GM21529 (cell line): Measurements from ENCODE around the gene RAB11FIP4.

Experiments
- ATAC-seq: cut with Tn5 transposase; IDR thresholded peaks from one replicate; pipeline ENCODE4 v1.9.1; 2021; ENCODE audit not compliant: unreplicated experiment

The RAB11FIP4 gene

DNA sequence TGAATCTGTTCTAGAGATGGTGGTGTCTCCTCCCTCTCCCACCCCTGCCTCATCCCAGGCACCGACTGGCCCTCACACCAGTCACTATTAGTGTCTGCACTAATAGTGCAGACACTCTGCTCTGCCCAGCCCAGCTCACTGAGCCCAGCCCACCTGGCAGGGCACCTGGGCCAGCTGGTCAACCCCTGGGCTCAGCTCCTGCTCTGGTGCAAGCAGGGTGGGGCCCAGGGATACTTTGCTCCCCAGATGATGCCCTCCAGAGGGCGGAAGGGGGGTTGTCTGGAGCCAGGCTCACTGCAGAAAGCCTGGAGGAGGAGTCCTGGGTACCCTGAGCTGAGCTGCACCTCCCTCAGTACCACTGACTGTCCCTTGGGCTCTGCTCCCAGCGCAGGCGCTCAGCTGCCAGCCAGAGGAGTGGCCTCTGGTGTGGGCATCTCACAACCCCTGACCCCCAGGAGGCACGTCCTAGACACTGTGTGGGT lies 14.5 kb downstream of the RAB11FIP4 start:
- no peak for ATAC-seq

DNA sequence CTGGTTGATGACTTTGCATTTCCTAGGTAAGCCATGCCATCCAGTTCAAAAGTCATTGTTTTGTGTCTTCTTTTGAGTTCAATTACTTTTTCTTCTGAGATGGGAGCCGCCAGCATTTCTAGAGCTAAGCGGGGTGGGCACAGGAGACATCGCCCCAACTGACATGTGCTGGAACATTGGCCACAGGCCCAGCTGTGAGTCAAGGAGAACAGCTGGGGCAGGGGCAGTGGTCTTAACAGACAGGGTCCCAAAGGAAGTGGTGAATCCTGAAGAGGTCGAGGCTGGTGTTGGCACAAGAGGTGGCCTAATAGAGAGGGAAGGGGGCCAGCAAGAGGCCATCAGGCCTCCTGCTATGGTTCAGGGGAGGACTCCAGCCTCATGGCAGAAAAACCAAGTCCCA lies 17.1 kb downstream of the RAB11FIP4 start:
- no peak for ATAC-seq

DNA sequence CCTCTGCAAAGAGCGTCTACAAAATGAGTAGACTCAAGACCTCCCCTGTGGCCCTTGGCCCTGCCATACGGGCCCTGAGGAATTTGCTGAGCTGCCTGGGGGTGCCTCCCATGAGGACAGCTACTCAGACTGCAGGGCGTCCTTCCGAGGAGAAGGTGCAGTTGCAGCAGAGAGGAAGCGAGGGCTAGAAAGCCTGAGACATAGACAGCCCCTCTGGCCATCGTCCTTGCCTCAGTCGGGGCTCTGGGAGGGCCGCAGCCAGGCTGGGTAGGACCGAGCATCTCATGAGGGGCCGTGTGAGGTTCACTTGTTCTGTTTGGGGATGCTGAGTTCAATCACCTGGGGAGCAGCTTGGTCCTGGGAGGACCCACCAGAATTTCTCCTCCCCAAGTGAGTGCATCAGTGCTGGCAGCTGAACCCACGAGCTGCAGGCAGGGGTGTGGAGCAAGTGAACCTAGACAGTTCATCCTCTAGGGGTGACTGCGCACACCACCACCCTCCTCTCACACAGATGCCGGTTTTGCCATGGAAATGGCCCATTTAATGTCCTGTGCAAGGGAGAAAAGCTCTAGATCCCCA lies 20.3 kb downstream of the RAB11FIP4 start:
- no peak for ATAC-seq

DNA sequence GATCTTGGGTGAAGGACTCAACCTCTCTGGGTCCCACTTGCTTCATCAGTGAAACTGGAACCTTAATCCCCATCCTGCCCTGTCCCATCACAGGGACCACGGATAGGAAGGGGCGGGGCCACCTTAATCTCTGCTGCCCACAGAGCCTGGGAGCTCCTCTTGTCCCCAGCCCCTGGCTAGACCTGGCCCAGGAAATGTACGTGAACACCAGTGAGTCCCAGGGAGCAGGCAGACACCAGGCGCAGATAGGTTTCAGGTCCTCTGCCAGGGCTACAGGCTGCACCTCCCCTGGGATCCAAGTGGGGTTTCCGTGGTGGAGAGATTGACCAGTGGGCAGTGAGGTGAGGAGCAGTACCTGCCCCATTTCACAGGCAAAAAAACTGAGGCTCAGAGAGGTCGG lies 21.0 kb downstream of the RAB11FIP4 start:
- ATAC-seq = no peak

DNA sequence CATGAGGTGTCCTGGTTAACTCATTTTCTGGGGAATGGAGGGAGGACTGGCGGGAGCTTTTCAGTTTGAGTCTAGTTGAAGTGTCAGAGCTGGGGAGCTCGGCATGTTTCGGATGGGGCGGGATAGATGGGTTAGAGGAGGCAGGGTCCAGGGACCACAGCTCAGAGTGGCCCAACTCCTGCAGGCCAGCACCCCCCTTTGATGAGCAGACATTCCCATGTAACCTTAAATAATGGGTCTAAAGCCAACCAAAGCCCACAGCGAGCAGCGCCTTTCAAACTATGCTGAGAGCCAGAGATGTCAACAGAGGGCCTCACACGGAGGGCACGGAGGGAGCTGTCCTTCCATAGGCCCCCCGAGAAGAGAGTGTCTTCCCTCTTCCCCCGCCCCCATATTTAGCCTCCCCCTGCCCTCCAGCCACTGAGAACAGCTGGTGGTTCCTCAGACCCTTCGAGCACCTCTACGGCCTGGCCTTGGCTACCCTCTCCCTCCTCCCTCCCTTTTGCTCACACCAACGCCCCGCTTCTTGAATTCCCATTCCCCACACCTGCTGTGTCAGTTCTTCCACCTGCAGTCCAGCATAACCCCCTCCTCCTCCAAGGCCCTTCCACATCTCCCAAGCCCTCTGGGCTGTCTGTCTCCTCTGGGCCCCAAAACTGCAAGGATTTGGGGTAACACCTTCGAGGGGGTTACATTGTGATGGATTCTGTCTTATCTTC lies 21.8 kb downstream of the RAB11FIP4 start:
- ATAC-seq = no peak

DNA sequence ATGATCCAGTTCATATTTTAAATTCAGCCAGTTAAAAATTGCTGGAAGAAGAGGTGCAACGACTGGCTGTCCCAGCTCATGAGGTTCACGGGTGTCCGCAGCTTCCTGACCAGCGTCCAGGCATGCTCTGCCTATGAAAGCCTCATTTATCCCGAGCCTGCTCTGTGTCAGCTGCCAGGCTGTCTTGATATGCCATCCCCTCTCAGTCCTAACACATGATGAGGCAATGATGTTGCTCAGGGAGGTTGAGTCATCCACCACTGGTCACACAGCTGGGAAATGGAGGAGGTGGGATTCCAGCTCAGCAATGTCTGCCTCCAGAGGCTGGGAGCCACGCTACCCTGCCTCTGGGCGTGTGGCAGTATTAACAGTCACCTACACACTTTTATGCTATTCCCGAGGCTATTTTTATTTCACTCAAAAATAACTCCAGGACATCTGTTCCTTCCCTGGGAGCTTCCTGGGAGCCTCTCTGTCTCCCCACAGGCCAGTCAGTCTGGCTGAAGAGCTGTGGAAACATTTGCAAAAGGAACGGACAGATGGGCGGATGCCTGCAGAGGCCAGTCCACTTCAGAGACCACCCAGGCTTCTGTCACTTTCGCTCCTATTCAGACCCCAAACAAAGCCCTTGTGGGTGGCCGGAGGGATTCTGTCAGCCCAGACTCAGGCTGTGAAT lies 22.5 kb downstream of the RAB11FIP4 start:
- ATAC-seq = no peak

DNA sequence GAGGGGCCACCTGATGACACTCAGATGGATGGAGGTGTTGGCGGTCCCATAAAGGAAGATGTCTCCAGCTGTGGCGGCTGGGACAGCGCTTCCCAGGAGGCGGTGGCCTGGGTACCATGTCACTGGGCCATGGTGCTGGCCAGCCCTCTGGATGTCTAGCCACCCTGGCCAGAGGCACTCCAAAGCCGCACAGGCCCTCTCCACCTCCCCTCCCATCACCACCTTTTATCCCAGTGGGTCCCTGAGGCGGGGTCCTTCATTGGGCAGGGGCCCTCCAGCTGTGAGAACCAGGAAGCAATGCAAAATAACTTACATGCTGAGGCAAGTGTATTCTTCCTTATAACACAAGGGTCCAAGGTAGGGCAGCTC lies 23.1 kb downstream of the RAB11FIP4 start:
- no peak for ATAC-seq

DNA sequence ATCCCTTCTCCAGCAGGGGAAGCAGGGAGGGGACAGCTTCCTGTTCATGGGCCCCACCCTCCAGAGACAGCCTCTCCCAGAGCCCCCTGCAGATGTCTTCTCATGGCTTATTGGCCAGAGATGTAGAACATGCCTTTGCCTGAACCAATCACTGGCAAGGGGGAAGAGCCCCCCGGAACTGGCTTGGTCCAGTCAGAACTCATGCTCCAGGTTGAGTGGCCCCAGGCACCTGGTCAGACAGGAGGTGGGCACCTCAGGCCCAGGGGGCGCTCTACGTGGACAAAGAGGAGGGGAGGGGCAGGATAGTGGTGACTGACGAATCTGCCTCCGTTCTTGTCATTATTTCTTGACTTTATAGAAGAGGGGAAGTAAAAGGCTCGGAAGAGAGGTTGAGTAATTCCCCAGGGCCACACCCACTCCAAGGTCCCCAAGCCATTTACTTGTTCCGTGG lies 23.6 kb downstream of the RAB11FIP4 start:
- ATAC-seq = no peak

DNA sequence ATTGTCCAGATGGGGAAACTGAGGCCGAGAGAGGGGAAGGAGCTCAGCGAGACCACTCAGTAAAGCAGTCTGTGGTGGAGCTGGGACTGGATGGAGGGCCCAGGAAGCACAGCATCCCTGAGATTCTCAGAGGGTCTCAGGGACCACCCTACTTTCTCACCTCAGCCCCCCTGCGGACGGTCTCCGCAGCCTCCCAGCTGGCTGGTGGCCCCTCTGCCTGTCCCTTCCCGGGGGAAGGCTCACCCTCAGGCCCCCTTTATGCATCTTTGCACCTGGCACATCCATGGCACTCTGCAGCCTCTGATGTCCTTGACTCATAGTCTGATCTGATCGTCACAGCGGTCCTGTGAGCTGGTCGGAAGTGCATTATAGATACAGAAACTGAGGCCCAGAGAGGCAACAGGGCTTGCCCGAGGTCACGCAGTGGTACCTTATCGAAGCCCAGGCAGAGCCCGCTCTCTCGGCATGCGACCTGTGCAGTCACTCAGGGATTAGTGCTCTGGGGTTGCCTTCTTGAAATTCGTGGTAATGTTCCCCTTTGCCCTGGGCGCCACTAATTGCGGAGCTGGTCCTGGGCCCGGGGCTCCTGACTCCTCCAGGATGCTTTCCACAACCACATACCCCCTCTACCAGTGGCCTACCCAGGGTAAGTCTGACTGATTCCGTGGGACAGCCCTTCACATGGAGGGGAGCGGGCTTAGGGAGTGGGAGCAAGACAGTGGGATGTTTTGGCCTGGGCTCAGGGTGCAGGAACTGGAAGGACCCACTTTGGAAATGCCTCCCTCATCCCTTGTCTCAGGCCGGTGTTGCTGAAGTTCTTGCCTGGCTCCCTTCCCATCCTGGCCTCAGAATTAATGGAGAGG lies 24.4 kb downstream of the RAB11FIP4 start:
- no peak for ATAC-seq

DNA sequence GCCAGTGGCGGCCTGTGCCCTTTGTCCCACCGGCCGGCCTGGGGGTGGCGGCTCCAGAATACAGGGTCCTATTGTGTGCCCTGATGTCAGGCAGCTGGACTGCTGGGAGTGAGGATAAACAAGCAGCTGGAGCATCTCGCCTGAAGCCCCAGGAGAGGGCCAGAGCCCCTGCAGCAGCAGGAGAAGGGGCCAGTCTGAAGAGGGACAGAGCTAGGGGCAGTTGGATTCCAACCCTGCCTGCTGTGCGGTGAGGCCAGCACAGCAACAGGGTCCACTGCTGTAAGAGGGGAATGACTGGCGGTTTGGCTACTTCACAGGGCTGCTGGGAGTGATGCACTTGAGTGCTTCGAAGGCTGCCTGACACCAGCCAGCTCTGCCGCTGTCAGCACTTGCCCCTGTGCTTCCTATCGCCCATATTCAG lies 25.0 kb downstream of the RAB11FIP4 start:
- ATAC-seq = no peak

DNA sequence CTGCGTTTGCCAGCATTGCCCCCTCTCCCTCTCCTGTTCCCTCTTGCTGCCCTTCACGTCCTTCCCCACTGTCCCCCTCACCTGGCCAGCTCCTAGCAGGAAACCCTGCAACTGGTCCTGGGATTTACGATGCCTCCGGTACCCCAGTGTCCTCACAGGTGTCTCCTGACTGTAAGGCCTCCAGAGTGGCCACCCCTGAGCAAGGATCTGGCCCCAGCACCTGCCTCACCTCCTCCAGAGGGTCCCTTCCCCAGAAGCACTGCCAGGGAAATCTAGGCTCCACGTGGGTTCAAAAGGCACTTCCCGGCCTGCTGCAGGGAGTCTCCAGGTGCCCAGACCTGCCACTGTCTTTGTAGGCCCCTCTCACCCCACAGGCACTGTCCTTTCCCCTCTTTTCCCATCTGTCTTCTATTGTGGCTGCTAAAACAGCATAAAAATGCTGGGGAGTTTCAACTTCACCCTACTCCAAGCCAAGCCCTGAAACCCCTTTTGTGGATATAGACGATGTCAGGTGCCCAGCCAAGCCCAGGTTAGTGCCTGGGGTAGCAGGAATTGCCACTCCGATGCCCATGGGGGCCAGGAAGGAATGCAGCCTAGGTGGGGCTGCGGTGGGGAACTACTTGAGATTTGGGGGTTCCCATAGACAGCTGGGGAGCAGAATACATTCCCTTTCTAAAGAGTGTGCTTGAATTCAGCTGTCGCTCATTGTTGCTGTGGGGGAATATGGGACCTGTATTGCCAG lies 25.7 kb downstream of the RAB11FIP4 start:
- ATAC-seq = no peak

DNA sequence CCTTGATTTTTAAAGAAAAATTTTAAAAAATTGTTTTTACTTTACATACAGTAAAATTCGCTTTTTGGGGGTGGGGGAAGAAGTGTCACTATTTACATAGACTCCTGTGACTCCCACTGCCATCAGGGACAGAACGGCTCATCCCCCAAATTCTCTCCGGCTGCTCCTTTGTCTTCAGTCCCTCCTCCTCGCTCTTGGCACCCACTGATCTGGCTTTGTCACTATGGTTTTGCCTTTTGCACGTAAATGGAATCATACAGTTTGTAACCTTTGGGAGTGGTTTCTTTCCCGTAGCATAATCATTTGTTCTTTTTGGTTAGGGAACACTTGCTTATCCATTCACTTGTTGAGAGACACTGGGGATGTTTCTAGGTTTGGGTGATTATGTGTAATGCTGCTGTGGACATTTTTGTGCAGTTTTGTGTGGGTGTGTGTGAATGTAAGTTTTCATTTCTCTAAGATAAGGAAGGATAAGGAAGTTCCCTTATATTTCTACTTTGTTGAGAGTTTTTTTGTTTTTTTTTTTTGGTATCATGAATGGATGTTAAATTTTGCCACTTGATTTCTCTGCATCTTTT lies 27.4 kb downstream of the RAB11FIP4 start:
- ATAC-seq = no peak

DNA sequence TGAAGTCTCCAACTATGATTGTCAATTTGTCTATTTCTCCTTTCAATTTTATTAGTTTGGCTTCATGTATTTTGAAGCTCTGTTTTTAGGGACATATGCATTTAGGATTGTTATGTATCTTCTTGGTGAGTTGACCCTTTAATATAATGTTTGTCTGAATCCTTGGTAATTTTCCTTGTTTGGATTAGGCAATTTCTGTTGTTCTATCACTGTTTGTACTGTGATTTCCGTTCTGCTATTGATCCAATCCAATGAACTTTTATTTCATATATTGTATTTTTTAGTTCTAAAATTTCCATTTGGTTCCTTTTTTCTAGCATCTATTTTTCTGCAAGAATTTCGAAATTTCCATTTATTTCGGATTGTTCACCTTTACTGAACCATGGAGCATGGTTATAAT lies 31.0 kb downstream of the RAB11FIP4 start:
- no peak for ATAC-seq

DNA sequence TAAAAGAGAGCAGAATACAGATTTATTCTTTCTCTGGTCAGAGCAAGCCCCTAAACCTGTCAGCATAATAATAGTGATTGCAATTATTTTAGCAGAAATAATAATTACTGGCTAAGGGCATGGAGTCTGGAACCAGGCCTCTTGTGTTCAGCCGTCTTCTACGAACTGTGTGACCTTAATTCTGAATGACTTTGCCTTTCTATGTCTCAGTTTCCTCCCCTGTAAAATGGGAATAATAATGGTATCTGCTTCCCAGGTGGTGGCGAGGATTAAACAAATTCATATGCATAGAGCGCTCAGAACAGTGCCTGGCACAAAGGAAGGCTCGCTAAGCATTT lies 33.4 kb downstream of the RAB11FIP4 start:
- ATAC-seq = no peak

DNA sequence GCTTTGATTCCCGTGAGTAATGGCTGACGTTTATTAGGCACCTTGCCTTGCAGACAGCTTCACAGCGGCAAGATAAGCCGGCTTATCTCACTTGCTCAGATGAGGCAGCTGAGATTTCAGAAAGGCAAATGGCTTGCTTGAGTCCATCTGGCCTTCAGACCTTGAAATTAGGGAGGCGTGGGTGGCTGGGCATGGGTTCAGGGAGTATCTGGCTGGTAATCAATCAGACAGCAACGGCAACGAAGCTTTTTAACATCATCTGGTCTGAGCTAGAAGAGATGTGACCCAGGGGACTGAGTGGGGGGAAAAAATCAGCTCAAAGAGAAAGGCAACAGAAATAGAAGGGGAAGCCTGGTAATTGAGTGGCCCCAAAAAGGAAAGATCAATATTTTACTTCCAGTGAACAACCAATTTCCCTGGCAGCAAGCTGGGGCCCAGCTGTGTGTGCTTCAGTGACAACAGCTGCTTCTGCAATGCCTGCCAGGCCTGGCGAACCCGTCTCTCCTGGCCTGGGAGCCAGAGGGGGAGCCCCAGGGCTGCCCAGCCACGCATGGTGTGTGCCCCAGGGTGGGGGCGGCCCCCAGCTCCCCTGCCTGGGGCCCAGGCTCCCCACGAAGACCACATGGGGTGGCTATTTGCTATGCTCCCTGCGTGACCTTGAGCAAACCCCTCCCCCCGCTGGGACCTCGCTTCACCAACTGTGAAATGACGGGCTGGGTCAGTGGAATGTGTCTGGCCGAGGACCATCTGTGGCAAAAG lies 34.0 kb downstream of the RAB11FIP4 start:
- ATAC-seq = no peak

DNA sequence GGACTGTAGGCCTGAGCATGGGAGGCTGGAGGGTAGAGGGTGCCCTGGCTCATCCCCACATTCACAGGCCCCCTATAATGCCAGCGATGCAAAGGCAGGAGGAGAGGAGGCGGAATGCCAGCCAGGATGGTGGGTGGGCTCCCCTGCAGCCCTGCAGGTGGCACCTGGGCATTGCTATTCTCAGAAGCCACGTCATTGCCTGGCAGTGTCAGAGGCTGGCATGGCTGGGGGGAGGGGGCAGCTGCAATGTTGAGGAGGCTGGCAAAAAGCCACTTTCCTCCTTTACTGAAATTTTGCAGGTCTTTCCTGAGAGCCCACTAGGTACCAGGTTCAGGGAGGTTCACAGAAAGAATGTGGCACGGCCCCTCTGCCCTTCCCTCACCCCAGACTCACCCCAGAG lies 36.2 kb downstream of the RAB11FIP4 start:
- ATAC-seq = no peak

DNA sequence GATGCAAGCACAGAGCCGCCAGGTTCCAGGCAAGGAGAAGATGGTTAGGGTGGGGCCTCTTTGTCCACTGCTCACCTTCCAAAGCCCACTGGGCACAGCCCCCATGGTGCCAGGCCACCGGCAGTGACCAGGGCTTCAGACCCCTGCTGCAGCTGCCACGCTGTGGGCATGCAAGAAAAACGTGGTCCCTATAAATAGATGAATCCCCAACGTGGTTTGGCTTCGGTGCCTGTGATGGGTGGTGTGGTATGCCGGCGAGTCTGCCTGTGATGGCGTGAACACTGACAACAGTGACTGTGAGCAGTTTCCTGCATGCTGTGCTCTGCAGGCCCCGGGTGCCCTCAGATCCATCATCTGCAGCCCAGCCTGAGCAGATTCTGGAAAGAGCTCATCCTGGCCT lies 36.6 kb downstream of the RAB11FIP4 start:
- no peak for ATAC-seq

DNA sequence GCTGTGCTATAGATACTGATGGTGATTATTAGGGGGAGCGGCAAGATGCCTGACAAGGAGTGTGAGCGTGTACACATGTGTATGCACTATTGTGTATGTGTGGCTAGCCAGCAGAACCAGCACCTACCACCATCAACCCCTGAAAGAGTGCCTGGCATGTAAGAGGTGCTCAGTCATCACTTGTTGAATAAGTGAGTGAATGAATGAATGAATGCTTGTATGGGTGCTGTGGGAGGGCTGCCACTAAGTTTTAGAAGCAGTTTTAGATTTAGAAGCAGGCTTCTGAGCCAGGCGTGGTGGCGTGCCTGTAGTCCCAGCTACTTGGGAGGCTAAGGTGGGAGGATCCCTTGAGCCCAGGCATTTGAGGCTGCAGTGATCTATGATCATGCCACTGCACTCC lies 37.0 kb downstream of the RAB11FIP4 start:
- ATAC-seq = no peak

DNA sequence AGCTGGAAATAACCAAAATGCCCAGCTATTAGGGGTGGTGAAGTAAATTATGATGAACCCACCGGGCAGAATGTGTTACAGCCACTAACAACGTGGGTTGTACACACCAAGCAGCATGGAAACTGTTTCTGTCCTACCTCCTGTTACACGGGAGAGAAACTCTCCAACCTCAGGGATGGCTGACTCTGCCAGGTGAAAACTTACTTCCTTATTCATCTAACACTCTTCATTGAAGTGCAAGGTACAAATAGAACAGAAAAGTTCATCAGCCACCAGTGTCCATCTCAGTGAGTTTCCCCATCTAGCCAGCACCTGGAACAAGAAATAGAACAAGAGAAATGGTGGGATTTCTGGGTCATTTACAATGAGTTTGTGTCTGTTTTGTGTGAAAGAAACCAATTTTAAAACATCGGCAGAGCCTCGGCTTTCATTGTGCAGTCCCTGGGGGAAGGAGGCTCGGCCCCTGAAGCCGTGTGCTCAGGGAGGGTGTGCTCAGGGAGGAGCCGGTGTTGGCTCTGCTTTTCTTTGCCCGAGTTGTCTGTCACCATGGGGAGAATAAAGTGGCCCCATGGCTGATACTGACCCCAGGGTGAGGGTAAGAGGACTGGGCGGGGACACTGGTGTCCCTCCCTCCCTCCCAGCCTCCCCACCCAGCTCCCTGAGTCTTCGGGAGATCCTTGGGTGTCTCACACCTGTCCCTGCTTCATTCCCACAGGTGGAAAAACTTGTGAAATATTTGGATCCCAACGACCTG lies 39.8 kb downstream of the RAB11FIP4 start:
- ATAC-seq = no peak
